Measurements from ENCODE around the gene FAM193B.

GRCh38 chr5:177484902-177485549, 69.3 kb downstream of the FAM193B start:
- TF ChIP-seq EZH2phosphoT487 (IDR thresholded peaks at IDR 0.05; ENCODE audit: borderline replicate concordance, low read length) (no peak), CTCF (conservative IDR thresholded peaks at IDR 0.05; ENCODE audit: low read depth, low read length) (no peak)

Measured in PC-3 (cell line).